KOPT-K1 (cell line): ENCODE measurements around the gene MYOZ1.

Experiments used
- H3K27ac ChIP-seq: fragments of 200-600 bp; sonication (generic); 2 replicates; pipeline ENCODE4 v1.5.1; 2016; ENCODE audit warnings: antibody characterized with exemption, mild to moderate bottlenecking, low read depth, low read length; ENCODE audit not compliant: poor library complexity, severe bottlenecking
- H3K36me3 ChIP-seq: fragments of 200-600 bp; sonication (generic); 2 replicates; pipeline ENCODE4 v1.5.1; 2017; ENCODE audit warnings: antibody characterized with exemption, mild to moderate bottlenecking, low read length, moderate library complexity; ENCODE audit not compliant: insufficient read depth
- H3K9me3 ChIP-seq: fragments of 200-600 bp; sonication (generic); 2 replicates; pipeline ENCODE4 v1.5.1; 2017; ENCODE audit warnings: antibody characterized with exemption, low read length, mild to moderate bottlenecking; ENCODE audit not compliant: insufficient read depth, poor library complexity, severe bottlenecking

The MYOZ1 gene

GRCh38 chr10:73591935-73592699 lies 49.2 kb downstream of the MYOZ1 start:
- H3K27ac ChIP-seq: no peak overlapping the region
- H3K9me3 ChIP-seq: no peaks in the 10 kb centered on the region
- H3K36me3 ChIP-seq: no peaks in the 10 kb centered on the region

GRCh38 chr10:73590881-73591799 lies 50.1 kb downstream of the MYOZ1 start, which contains the start of gene USP54:
Gene USP54, minus strand, starts transcription at chr10:73591342. Its CDS starts 15,684 bp downstream, at chr10:73575658.
- Histone ChIP-seq H3K9me3 (no peaks in the 10 kb centered on the region), H3K27ac (peak within 1 kb of the TSS; percentile 16), H3K36me3 (no peaks in the 10 kb centered on the region)

GRCh38 chr10:73589563-73590126 lies 51.6 kb downstream of the MYOZ1 start:
- H3K9me3 ChIP-seq: no peaks in the 10 kb centered on the region

GRCh38 chr10:73588656-73589055 lies 52.6 kb downstream of the MYOZ1 start:
- H3K36me3 ChIP-seq: no peaks in the 10 kb centered on the region
- no peaks in the 10 kb centered on the region for H3K9me3 ChIP-seq
- H3K27ac ChIP-seq: no peak overlapping the region

More at GRCh38 chr10:73589563-73590126, 51.6 kb downstream of the MYOZ1 start:
- Histone ChIP-seq H3K27ac (no peak overlapping the region), H3K36me3 (no peaks in the 10 kb centered on the region)

GRCh38 chr10:73586583-73586984 lies 54.7 kb downstream of the MYOZ1 start:
- Histone ChIP-seq H3K9me3 (no peaks in the 10 kb centered on the region), H3K36me3 (no peaks in the 10 kb centered on the region), H3K27ac (no peak overlapping the region)

DNA sequence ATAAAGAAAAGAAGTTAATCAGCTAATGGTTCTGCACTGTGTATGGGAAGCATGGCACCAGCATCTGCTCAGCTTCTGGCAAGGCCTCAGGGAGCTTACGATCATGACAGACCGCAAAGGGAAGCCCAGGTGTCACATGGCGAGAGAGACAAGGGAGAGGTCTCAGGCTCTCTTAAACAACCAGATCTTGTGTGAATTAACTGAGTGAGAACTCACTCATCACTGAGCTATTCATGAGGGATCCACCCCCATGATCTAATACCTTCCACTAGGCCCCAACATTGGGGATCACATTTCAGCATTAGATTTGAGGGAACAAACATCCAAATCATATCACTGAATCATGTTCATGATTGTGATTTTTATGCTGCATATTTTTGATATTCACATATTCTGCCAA lies 55.9 kb downstream of the MYOZ1 start:
- H3K27ac ChIP-seq: no peak overlapping the region
- no peaks in the 10 kb centered on the region for H3K9me3 ChIP-seq
- no peaks in the 10 kb centered on the region for H3K36me3 ChIP-seq

GRCh38 chr10:73584737-73585136 lies 56.5 kb downstream of the MYOZ1 start:
- Histone ChIP-seq H3K27ac (no peak overlapping the region), H3K36me3 (no peaks in the 10 kb centered on the region), H3K9me3 (no peaks in the 10 kb centered on the region)

DNA sequence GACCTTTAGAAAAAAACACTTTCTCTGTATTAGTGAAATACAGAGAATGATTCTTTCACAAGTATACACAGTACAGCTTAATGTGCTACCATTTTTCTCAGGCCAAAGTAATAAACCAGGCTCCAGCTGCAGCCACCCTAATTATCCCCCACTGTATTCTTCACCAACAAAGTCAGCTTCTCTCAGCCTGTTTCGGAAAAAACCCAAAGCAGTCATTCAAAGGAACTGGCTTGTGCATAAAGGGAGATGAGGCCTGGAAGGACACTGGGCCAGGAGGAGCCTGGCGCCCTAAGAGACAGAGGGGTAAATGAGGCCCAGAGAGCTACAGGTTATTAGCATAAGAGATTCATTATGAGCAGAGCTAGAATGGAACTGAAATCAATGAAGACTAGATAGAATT lies 59.4 kb downstream of the MYOZ1 start:
- H3K27ac ChIP-seq: no peak overlapping the region
- no peaks in the 10 kb centered on the region for H3K9me3 ChIP-seq
- H3K36me3 ChIP-seq: no peaks in the 10 kb centered on the region
